Measurements from ENCODE around the gene FBN2. TPM values are rescaled to one million over a fixed set of nuclear protein-coding genes. Genes with fewer than 3 reads are reported as not detected.

Gene FBN2
- total and polyA plus RNA-seq, 11 donors, result 7.4 to 28.0 (median 9.7) TPM

- H3K9me3 ChIP-seq, result no peaks in the 10 kb centered on the region
- H3K36me3 ChIP-seq, result no peaks in the 10 kb centered on the region
- TF ChIP-seq, protein P1, sequence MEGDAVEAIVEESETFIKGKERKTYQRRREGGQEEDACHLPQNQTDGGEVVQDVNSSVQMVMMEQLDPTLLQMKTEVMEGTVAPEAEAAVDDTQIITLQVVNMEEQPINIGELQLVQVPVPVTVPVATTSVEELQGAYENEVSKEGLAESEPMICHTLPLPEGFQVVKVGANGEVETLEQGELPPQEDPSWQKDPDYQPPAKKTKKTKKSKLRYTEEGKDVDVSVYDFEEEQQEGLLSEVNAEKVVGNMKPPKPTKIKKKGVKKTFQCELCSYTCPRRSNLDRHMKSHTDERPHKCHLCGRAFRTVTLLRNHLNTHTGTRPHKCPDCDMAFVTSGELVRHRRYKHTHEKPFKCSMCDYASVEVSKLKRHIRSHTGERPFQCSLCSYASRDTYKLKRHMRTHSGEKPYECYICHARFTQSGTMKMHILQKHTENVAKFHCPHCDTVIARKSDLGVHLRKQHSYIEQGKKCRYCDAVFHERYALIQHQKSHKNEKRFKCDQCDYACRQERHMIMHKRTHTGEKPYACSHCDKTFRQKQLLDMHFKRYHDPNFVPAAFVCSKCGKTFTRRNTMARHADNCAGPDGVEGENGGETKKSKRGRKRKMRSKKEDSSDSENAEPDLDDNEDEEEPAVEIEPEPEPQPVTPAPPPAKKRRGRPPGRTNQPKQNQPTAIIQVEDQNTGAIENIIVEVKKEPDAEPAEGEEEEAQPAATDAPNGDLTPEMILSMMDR (IDR thresholded peaks at IDR 0.05), result no peak
- H3K27ac ChIP-seq, result no peak overlapping the region
- DNase-seq, result no peak
- intact Hi-C loops (cut with DNase I), result no loop called here
- no peak overlapping the region for H3K4me3 ChIP-seq
- no peak for ATAC-seq
- H3K4me1 ChIP-seq, result no peaks in the 10 kb centered on the region
- 79 to 82% (median 81%) methylated on average over 2 of the region's 2 CpGs for WGBS, 4 donors
- peaks cover 0 to 3% (median 0%) of the 10 kb centered on the region in 9 donors for H3K27me3 ChIP-seq
Observed at GRCh38 chr5:128241051-128241695, 296.9 kb downstream of the FBN2 start.

DNA sequence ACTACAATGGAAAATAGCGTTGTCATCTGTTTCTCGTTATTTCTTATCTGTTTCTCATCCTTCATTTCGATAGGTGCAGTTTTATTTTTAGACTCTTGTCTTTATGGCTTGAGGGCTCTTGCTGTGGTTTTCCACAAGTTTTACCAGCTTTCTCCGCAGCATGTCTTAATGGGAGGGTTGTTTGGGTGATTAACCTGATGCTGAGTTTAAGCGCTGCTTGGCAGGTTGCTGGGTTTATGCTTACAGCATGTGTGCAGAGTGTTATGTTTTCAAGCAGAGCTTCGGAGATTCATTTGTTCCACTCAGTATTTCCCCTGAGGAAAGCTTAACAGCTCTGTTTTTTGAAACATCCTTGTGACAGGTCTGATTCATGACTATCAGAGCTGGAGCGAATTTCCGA is 300.5 kb downstream of the FBN2 start:
- TF ChIP-seq, protein P1 (IDR thresholded peaks at IDR 0.05), result no peak
- TF ChIP-seq POLR2A (IDR thresholded peaks at IDR 0.05), result no peak
- 49 to 55% (median 52%) methylated on average over 8 of the region's 8 CpGs for WGBS, 4 donors
- intact Hi-C loops (cut with DNase I), result no loop called here
- ATAC-seq (no peak), DNase-seq (no peak)
- Histone ChIP-seq H3K27me3 (peaks cover 0 to 3% (median 0%) of the 10 kb centered on the region in 9 donors), H3K27ac (no peak overlapping the region), H3K9me3 (peaks cover 0 to 7% (median 0%) of the 10 kb centered on the region in 12 donors), H3K4me3 (no peak overlapping the region), H3K36me3 (no peaks in the 10 kb centered on the region), H3K4me1 (no peaks in the 10 kb centered on the region)

DNA sequence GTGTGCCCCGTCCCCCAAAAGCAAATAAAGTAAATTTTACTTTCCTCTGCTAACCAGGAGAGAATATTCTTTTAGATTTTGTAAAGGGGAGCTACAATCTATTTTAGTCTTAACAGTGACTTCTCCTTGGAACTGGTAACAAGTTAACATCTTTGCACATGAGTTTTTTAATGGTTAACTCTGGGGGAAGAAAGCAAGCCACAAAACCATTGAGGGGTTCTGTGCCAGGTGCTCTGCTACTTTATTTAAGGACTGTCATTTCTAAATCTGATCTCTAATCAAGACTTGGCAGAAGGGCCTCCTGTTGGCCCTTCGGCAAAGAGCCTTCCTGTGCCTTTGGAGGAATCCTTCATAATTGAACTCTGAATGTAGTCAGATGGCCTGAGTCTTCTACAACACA is 301.0 kb downstream of the FBN2 start:
- no peak for TF ChIP-seq POLR2A (IDR thresholded peaks at IDR 0.05)
- TF ChIP-seq, protein P1 (IDR thresholded peaks at IDR 0.05), result no peak
- Histone ChIP-seq H3K9me3 (peaks cover 0 to 7% (median 0%) of the 10 kb centered on the region in 12 donors), H3K4me3 (no peak overlapping the region), H3K27me3 (peaks cover 0 to 3% (median 0%) of the 10 kb centered on the region in 9 donors), H3K27ac (no peak overlapping the region), H3K36me3 (no peaks in the 10 kb centered on the region), H3K4me1 (no peaks in the 10 kb centered on the region)
- DNase-seq, result no peak
- ATAC-seq, result no peak
- WGBS, 4 donors, result 56 to 71% (median 62%) methylated on average over 2 of the region's 2 CpGs
- intact Hi-C loops (cut with DNase I), result no loop called here

- TF ChIP-seq, protein P1 (IDR thresholded peaks at IDR 0.05), result no peak
- TF ChIP-seq POLR2A (IDR thresholded peaks at IDR 0.05), result no peak
- no peaks in the 10 kb centered on the region for H3K4me1 ChIP-seq
- peaks cover 0 to 3% (median 0%) of the 10 kb centered on the region in 9 donors for H3K27me3 ChIP-seq
- H3K36me3 ChIP-seq, result no peaks in the 10 kb centered on the region
- no peak overlapping the region for H3K27ac ChIP-seq
- peaks cover 0 to 7% (median 0%) of the 10 kb centered on the region in 12 donors for H3K9me3 ChIP-seq
- DNase-seq (no peak), ATAC-seq (no peak)
- no peak overlapping the region for H3K4me3 ChIP-seq
- 81 to 92% (median 91%) methylated on average over 7 of the region's 7 CpGs for WGBS, 4 donors
- intact Hi-C loops (cut with DNase I), result no loop called here
Observed at GRCh38 chr5:128236334-128236733, 301.7 kb downstream of the FBN2 start.

Measured in heart left ventricle (tissue), 16 donors.